Activated CD8-positive, alpha-beta T cell treated with anti-CD3 and anti-CD28 coated beads for 36 hours (primary cell): ENCODE data around the gene C4orf33. TPM values are rescaled to one million over a fixed set of nuclear protein-coding genes. Genes with fewer than 3 reads are reported as not detected.

Source experiments
- ATAC-seq: fragments of 200-7000 bp; cut with Tn5 transposase; one replicate; pipeline ENCODE4 v1.10.0; 2021; ENCODE audit warnings: mild to moderate bottlenecking, moderate library complexity
- CTCF ChIA-PET: fragments of 350-600 bp; sonication (Branson Sonifier 250); formaldehyde crosslinking; loops from one replicate; lab custom pipeline; 2021; ENCODE audit warnings: antibody characterized with exemption; lab: Charles Lee
- POLR2A ChIA-PET: fragments of 350-600 bp; sonication (Branson Sonifier 250); formaldehyde crosslinking; loops from one replicate; lab custom pipeline; 2021; ENCODE audit warnings: antibody characterized with exemption; lab: Charles Lee
- DNase-seq: peaks from one replicate; pipeline ENCODE4 v3.0.0-alpha.2; 2020
- H3K27ac Mint-ChIP-seq: one replicate; pipeline ENCODE4 v1.8.0; 2021; ENCODE audit warnings: mild to moderate bottlenecking, mixed read lengths
- H3K27me3 Mint-ChIP-seq: one replicate; pipeline ENCODE4 v1.8.0; 2021; ENCODE audit warnings: mixed read lengths
- H3K36me3 Mint-ChIP-seq: one replicate; pipeline ENCODE4 v1.8.0; 2021; ENCODE audit warnings: low read depth, mixed read lengths
- H3K4me1 Mint-ChIP-seq: one replicate; pipeline ENCODE4 v1.8.0; 2021; ENCODE audit warnings: low read depth, mixed read lengths
- H3K4me3 Mint-ChIP-seq: one replicate; pipeline ENCODE4 v1.8.0; 2021; ENCODE audit warnings: mild to moderate bottlenecking, moderate library complexity, mixed read lengths
- H3K9me3 Mint-ChIP-seq: one replicate; pipeline ENCODE4 v1.8.0; 2021; ENCODE audit warnings: mixed read lengths
- CTCF ChIP-seq: fragments of 200-600 bp; IDR thresholded peaks from one replicate; pipeline ENCODE4 v1.8.0; 2022; ENCODE audit warnings: antibody characterized with exemption, mild to moderate bottlenecking
- intact Hi-C: fragments of 100-400 bp; cut with micrococcal nuclease; formaldehyde crosslinking; loops from one replicate; pipeline ENCODE4 v1.10.0; 2022
- total RNA-seq, 2 experiments: library from RNA; stranded (reverse); gene quantifications; one replicate each; pipeline ENCODE4 v1.2.3, GENCODE V29; 2021

C4orf33 gene
- total RNA-seq, 2 experiments from 2014 or later: 15.0 to 15.6 TPM

DNA sequence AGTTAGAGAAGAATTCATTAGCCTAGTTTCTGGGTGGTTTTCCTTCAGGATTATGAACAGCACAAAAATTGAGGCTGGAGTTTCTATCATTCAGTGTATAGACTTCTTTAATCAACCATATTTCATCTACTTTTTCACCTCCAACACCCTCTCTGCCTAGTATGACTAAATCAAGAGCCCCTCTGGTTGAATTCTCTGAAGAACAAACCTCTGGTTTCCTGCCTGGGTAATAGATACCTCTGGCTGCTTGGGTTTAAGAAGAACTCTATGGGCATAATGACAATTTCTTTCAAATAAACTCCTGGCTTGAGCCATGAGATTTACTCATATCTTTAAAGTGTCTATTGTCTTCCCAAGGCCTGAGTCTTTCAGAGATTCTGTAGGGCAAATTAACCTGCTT is 66.5 kb downstream of the C4orf33 start:
- Mint-ChIP-seq H3K36me3 (no peaks in the 10 kb centered on the region), H3K4me1 (no peaks in the 10 kb centered on the region), H3K9me3 (no peaks in the 10 kb centered on the region), H3K4me3 (no peak overlapping the region), H3K27ac (no peak overlapping the region), H3K27me3 (peaks cover 15% of the 10 kb centered on the region)
- no peak for TF ChIP-seq CTCF
- ChIA-PET POLR2A (no interaction called here), CTCF (no interaction called here)
- ATAC-seq (no peak), DNase-seq (no peak)
- intact Hi-C loops: no loop called here

DNA sequence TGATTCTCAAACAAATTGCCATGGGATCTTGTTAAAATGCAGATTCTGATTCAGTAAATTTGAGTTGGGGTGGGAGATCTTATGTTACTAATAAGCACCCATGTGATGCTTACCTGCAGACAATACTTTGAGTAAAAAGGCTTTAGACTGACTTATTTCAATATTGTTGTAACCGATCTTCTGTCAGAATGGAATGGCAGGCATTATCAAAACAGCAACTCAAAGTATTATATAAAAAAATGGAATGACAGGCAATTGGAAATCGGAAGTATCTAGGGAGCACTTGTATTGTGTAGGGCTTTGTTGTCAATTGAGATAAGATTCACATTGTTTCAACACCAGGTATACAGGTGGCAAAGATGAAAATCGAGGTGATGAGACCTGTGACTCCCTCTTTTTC is 67.5 kb downstream of the C4orf33 start:
- no peak for ATAC-seq
- H3K36me3 Mint-ChIP-seq: no peaks in the 10 kb centered on the region
- peaks cover 17% of the 10 kb centered on the region for H3K27me3 Mint-ChIP-seq
- no peak for DNase-seq
- no peak for TF ChIP-seq CTCF
- no peak overlapping the region for H3K27ac Mint-ChIP-seq
- H3K9me3 Mint-ChIP-seq: no peaks in the 10 kb centered on the region
- no peaks in the 10 kb centered on the region for H3K4me1 Mint-ChIP-seq
- ChIA-PET POLR2A (no interaction called here), CTCF (no interaction called here)
- no peak overlapping the region for H3K4me3 Mint-ChIP-seq
- intact Hi-C loops: no loop called here

DNA sequence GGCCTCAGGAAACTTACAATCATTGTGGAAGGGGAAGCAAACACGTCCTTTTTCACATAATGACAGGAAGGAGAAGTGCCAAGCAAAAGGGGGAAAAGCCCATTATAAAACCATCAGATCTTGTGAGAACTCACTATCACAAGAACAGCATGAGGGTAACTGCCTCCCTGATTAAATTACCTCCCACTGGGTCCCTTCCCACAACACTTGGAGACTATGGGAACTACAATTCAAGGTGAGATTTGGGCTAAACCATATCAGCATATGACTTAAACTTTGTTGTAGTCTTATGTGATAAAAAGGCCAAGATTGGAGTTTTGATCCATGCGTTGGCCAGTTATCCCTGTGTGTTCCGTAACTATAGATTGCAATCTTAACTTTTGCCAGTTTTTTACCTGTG is 68.3 kb downstream of the C4orf33 start:
- no peak for TF ChIP-seq CTCF
- Mint-ChIP-seq H3K27ac (no peak overlapping the region), H3K4me3 (no peak overlapping the region), H3K4me1 (no peaks in the 10 kb centered on the region), H3K27me3 (peaks cover 17% of the 10 kb centered on the region), H3K9me3 (no peaks in the 10 kb centered on the region), H3K36me3 (no peaks in the 10 kb centered on the region)
- ATAC-seq (no peak), DNase-seq (no peak)
- CTCF ChIA-PET: no interaction called here
- POLR2A ChIA-PET: no interaction called here
- intact Hi-C loops: no loop called here

Other genes with a start within 250 kb of the C4orf33 start
- gene SCLT1, start 2.6 kb upstream of the C4orf33 start, total RNA-seq: 10 to 100 TPM; 18.5 to 19.7 TPM